ENCODE results near the gene MIPEP.

MIPEP gene

DNA sequence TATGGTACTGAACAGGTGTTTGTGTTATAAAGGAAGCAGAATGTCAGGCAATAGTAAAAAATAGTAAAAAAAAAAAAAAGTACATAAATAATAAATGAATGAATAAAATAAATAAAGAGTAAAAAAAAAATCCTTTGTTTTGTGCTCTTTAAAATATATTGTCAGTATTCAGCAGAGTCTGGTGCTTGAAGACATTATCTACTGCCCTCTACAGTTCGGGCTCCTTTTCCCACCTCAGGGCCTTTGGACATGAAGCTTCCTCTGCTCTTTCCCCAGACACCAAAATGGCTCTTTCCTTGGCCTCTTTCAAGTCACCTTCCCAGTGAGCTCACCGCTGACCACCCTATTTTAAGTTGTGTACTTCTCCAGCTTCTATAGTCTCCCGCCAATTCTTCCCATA is 181.5 kb downstream of the MIPEP start:
- DNase-seq, result no peak

DNA sequence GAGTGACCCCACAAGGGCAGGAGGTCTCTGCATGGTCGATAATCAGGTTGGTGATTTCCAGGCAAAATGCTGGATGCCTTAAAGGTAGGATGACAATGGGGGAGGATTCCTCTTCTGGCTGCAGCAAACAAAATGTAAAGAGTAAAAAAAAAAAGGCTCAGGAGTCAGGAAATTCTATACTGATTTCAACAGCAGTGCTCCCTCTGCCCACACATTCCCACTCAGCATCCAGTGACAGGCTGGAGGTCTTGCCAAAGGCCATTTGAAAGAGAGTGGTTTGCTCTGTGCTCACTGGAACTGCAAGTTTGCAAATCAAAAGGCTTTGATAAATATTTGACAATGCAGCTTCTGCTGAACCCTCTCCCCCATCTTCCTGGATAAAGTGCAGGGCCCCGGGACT is 183.6 kb downstream of the MIPEP start:
- no peak for DNase-seq

DNA sequence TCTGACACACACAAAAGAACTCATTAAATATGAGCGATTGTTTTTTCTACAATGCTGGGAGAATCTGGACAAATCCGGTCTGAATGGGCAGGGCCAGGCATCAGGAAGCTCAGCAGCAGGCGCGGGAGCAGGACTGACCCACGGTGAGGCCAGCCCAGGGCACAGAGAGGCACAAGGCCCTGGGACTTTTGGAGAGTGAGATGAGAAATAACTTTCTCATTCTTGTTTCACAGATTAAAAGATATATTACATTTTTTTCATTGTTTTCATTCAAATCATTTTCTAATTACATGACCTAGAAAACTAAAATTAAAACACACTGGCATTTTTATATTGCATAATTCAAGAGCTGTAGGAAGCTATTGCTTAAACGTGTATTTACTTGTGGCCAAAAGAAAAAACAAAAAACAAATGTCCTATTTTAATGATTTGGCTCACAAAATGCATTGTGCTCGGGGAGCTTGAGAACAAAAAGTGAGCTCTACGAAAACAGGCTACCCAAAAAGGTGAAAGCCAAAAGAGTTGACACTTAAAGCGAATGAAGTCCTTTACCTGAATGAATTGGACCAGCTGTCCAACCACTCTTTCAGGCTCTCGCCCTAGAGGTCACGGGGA is 185.8 kb downstream of the MIPEP start:
- no peak for DNase-seq

DNA sequence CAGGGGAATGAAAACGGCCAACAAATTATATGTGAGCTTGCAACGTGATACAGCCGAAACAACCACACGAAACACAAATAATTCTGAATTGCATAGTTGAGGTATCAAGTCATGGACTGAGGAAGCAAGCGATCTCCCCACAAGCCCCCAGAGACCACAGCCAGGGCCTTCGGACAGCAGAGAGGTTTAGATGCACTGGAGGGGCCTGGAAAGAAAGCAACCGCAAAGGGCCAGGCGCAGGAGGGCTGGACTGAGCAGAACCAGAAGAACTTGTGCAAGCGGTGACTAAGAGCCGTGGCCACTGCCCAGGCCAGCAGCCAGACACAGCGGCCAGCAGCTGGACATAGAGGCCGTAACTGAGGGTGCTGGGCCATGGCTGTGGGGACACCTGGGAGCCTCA is 187.6 kb downstream of the MIPEP start:
- DNase-seq, result no peak

DNA sequence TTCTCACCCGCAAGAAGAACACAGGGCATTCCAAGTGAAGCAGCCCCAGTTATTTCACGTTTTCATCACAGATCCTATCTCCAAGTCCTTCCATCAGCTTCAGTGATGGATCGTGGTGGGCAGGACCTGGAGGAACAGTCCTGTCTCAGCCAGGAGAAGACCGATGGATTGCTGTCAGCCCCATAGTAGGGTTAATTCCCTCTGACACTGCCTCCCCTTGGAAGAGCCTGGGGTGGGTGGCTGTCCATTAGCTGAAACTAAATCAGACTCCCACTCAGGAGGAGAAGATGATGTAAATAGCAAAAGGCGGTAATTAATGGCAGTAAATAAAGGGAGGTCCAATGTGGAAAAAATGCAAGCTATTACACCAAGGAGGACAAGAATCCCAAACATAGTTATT is 188.0 kb downstream of the MIPEP start:
- DNase-seq, result no peak

DNA sequence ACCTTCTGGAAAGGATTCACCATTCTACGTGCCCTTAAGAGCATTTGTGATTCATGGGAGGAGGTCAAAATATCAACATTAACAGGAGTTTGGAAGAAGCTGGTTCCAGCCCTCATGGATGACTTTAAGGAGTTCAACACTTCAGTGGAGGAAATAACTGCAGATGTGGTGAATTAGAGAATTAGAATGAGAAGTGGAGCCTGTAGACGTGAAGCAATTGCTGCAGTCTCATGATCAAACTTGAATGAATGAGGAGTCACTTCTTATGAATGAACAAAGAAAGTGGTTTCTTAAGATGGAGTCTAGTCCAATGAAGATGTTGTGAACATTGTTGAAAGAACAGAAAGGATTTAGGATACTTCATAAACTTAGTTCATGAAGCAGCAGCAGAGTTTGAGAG is 189.9 kb downstream of the MIPEP start:
- DNase-seq, result no peak

DNA sequence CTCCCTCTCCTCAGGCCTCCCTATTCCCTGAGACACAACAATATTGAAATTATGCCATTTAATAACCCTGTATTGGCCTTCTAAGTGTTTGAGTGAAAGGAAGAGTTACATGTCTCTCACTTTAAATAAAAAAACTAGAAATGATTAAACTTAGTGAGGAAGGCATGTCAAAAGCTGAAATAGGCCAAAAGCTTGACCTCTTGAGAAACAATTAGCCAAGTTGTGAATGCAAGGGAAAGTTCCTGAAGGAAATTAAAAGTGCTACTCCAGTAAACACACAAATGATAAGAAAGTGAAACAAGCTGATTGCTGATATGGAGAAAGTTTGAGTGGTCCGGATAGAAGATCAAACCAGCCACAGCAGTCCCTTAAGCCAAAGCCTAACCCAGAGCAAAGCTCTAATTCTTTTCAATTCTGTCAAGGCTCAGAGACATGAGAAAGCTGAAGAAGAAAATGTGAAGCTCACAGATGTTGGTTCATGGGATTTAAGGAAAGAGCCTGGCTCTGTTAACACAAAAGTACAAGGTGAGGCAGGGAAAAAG is 191.4 kb downstream of the MIPEP start:
- no peak for DNase-seq

DNA sequence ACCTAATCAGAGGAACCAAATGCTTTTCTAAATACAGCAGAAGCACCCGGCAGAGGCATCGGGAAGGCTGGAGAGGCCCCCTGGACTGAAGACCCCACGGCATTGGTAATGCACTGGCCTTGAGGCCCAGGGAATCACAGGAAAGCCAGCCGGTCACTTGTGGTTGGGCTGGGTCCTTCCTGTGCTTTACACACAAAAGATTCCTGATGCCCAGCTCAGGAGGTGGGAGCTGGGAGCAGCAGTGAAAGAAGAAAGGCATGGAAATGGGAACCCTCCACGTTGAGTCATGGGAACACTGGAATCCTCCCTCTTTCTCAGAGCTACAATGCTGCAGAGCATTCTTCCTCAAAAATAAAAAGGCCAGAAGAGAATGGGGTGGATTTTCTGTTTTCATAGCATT is 192.6 kb downstream of the MIPEP start:
- DNase-seq, result no peak

DNA sequence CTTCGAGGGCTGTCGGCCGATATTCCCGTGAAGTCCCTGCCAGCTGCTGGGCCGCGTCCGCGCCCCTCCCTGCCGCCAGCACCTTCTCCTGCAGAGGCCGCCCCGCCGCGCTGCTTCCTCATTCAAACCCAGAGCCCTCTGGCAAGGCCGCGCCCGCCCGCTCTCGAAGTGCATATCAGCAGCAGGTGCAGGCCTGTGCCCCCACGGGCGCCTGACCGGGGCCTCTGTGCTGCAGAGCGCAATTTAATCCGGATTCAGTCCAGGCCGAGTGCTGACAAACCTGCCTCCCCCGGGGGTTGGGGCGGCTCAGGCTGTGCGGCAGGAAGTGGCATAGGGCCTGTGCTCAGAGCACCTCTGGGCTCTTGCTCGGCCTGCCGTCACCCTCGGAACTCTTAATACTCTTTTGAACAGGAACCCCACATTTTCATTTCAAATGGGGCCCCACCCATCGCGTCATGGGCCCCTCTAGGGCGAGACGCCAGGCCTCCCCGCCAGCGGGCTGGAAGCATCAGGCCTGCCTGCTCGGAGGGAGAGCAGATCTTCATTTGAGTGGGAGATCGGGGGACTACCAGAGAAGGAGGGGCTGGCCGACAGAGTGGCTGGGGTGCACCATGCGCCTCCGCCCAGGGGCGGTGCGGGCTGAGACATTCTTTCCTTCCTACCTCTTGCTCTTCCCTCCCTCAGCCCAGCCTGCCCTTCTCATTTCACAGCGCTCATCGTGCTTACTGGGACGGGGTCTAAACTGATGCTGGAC is 193.3 kb downstream of the MIPEP start:
- DNase-seq, result no peak

DNA sequence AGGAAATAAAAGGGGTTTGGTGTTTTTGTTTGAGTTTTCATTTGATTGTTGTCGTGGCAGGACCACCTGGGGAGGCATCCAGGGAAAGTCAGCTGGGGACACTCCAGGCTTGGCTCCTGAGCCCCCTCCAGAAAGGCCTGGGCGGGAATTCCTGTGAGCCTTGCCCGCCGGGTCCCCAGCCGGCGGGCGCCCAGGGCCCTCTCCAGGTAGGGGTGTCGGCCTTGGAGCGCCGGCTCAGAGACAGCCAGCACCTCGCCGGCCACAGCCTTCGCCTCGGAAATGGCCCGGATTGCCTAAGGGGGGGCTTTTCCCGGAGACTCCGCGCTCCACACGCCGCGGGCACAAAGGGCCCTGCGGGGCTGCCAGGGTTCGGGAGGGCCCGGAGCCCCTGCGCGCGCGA is 194.0 kb downstream of the MIPEP start:
- no peak for DNase-seq

DNA sequence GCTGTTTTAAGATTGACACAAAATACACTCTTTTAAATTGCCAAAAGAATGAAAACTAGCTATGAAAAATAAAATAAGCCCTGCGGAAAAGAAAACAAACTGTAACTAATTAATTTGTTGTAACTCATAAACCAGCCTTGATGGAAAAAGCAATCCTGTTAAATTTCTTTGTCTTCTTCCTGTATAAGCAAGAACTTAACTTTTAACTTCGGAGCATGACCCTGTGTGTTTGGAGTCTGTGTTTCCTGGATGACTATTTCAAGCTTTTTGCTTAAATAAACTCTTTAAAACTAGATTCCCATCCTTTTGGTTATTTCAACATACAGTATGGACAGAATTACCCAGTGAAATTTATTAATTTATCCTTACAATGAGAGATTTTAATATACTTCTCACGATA is 196.4 kb downstream of the MIPEP start:
- no peak for DNase-seq

DNA sequence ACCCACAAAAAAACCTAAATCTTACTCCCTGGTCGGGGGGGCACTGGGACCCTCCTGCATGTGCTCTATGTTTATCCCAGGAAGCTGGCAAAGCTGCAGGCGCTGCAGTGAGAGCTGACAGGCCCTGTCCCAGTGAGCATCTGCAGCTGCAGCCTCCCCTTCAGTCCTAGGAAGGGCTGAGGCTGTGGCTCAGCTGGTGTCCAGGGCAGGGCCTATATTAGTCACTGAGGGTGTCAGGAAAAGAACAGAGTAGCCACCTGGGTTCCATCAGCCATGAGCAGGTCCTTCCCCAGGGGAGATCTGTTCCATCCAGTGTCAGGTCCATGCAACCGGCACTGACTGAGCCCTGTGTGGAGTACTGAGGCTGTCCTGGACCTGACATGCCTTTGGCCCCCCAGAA is 198.5 kb downstream of the MIPEP start:
- DNase-seq, result no peak

DNA sequence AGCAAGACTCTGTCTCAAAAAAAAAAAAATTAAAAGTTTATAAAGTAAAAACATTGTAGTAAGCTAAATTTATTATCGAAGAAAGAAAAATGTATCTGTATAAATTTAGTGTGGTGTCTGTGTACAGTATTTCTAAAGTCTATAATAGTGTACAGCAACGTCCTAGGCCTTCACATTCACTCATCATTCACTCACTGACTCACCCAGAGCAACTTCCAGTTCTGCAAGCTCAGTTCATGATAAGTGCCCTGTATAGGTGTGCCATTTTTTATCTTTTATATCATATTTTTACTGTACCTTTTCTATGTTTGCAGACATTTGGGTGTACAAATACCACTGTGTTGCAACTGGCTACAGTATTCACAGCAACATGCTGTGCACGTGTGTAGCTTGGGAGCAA is 200.9 kb downstream of the MIPEP start:
- no peak for DNase-seq

DNA sequence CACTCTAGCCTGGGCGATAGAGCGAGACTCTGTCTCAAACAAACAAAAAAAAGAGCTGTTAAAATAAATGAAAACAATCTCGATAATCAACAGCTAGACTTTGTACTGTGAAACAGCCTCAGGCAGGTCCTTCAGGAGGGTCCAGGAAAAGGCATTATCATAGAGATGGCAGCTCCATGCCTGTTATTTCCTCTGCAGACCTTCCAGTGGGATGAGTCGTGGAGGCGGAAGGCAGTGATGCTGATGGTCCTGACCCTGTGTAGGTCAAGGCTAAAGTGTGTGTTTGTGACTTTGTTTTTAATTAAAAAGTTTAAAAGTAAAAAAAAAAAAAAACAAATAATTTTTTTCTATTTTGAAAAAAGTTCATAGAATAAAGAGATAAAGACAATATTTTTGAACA is 201.6 kb downstream of the MIPEP start:
- no peak for DNase-seq

DNA sequence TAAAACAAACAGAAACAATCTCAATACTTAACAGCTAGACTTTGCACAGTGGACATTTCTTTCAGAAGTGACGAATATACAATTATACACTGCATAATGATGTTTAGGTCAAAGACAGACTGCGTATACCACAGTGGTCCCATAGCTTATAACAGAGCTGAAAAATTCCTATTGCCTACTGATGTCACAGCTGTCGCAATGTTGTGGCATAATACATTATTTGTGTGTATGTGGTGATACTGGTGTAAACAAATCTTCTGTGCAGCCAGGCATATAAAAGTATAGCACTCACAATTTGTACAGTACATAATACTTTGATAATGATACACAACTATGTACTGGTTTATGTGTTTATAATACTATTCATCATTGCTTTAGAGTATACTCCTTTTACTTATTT is 202.3 kb downstream of the MIPEP start:
- no peak for DNase-seq

DNA sequence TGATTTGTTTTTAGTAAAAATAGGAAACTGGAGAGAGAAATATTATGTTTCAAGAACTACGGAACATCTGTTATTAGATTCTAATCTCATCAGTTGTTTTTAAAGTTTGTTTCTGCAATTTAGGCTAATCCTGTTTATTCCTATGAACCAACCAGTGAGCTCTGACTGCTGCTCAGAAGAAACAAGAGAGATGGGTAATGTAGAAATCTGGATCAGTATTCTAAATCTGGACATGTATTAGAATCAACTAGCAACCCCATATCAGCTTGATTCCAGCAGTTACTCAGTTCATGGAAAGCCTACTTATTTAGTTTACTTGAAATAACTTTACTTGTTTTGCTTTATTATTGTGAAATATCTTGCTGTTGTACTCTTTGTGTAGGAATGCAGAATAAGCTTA is 203.8 kb downstream of the MIPEP start:
- no peak for DNase-seq

DNA sequence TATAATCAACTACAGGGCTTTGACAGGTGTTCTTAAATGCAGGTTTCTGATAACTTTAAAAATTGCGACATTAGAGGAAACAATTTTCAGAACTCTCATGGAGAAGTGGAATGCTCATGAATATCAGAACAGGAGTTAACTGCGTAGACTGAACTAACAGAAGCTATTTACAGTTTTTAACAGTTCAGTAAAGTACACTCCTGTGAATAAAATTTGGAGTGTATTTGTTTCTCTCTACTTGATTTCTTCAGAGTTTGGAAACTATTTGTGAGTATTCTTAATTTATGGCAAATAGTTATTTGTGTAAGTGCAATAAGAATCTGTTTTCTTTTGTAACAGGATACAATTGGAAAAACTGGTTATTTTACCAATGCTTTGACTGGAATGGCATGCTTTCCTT is 204.6 kb downstream of the MIPEP start:
- DNase-seq, result no peak

DNA sequence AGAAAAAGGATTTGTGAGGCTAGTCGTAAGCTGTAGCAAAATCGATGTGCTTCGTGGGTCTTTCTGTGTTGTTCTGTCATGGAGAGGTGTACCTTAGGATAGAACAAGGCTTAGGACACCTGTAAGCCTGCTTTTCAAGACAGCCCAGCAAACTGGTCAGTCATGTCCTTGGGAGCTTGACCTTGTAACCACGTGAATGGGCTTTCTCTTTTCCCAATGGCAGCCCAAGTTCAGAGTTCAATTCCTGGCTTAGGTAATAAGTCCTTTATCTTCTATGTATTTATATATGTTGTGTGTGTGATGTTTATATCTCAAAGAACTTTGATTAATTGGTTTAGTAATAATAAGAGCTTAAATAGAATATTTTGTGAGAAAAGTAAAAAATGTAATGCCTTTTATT is 206.1 kb downstream of the MIPEP start:
- no peak for DNase-seq

DNA sequence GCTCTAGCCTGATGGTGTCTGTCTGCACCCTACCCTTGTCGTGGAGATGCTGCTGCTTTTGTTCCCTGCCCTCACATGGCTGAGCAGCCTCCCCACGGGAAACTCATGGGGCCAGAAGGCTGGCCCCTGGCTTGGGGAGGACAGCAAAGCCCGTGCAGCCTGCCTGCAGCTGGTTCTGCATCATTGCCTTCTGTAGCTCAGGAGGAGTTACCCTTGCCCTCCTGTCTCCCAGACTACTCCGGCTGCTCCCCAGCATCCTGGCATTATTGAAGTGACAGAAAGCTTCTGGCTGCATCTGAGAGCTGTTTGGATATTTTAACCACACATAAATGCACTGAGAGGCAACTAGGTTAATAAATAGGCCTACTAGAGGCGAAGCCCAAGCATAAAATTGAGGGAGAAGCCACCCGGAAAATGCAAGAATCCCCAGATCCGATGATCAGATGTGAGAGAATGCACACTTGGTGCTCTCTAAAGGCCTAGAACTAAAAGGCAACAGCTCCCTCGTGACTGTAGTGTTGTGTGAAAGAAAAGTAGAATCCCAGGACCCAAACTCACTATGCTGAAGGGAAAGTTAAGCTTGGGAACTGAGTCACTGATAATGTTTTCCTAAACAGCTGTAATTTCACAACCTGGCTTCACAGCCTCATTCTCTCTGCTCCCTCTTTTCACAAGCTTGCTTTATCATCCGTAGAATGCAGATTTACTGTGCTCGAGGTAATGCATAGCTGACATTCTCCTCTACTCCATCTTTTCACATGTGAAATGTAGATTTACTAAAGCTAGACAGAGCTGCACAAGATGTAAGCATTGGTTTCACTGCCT is 208.1 kb downstream of the MIPEP start:
- no peak for DNase-seq
